Urinary bladder (tissue), 4 donors: Measurements from ENCODE around the gene FN1. TPM values are rescaled to one million over a fixed set of nuclear protein-coding genes. Genes with fewer than 3 reads are reported as not detected.

Experiments
- DNase-seq: peaks from one replicate; pipeline ENCODE4 v3.0.0-alpha.2; 2015; ENCODE audit errors: extremely low spot score
- H3K27ac ChIP-seq: one replicate; pipeline ENCODE4 v1.5.1; 2013; ENCODE audit warnings: low read depth, mild to moderate bottlenecking, moderate library complexity
- H3K36me3 ChIP-seq: one replicate; pipeline ENCODE4 v1.6.1; 2013; ENCODE audit warnings: mild to moderate bottlenecking, moderate library complexity; ENCODE audit not compliant: insufficient read depth
- H3K4me1 ChIP-seq: one replicate; pipeline ENCODE4 v1.6.1; 2013; ENCODE audit warnings: mild to moderate bottlenecking, moderate library complexity; ENCODE audit not compliant: insufficient read depth
- H3K4me3 ChIP-seq: one replicate; pipeline ENCODE4 v1.5.1; 2013; ENCODE audit warnings: low read depth, low read length
- WGBS: extraction: QIAGEN DNeasy Blood & Tissue Kit; methylation state at CpG from one replicate; pipeline ENCODE4 v1.1.7; 2013; 5-methylcytosine and 5-hydroxymethylcytosine counted together
- polyA plus RNA-seq: library from polyadenylated mRNA; stranded (reverse); fragments of 200-250 nt; gene quantifications from one replicate; pipeline ENCODE4 v1.2.3, GENCODE V29; 2013
- total RNA-seq: library from RNA; depleted of rRNA; stranded (reverse); fragments of >200 nt; gene quantifications from one replicate; pipeline ENCODE4 v1.2.3, GENCODE V29; 2014
- donor health status: healthy with polysubstance abuse.
- donor health status: healthy.

Gene FN1
- total and polyA plus RNA-seq, 2 donors, result 1,813 to 1,853 TPM

GRCh38 chr2:215401896-215402379 is 33.9 kb downstream of the FN1 start:
- Histone ChIP-seq H3K36me3 (no peaks in the 10 kb centered on the region), H3K4me1 (no peaks in the 10 kb centered on the region), H3K27ac (no peak overlapping the region), H3K4me3 (no peak overlapping the region)
- WGBS, result 56% methylated on average over 3 of the region's 3 CpGs
- no peak for DNase-seq

- Histone ChIP-seq H3K4me1 (no peaks in the 10 kb centered on the region), H3K27ac (no peak overlapping the region), H3K36me3 (no peaks in the 10 kb centered on the region), H3K4me3 (no peak overlapping the region)
- WGBS, result 76% methylated on average over 3 of the region's 3 CpGs
- DNase-seq, result no peak
Observed at GRCh38 chr2:215399067-215399716, 36.7 kb downstream of the FN1 start.

GRCh38 chr2:215397632-215398341 is 38.1 kb downstream of the FN1 start:
- 39% methylated on average over 9 of the region's 9 CpGs for WGBS

GRCh38 chr2:215396595-215397313 is 39.1 kb downstream of the FN1 start:
- Histone ChIP-seq H3K4me3 (no peak overlapping the region), H3K27ac (no peak overlapping the region), H3K4me1 (no peaks in the 10 kb centered on the region), H3K36me3 (no peaks in the 10 kb centered on the region)
- WGBS, result 35% methylated on average over 2 of the region's 2 CpGs
- DNase-seq, result no peak

More at GRCh38 chr2:215397632-215398341, 38.1 kb downstream of the FN1 start:
- H3K27ac ChIP-seq, result no peak overlapping the region
- H3K4me1 ChIP-seq, result no peaks in the 10 kb centered on the region
- DNase-seq, result no peak
- H3K4me3 ChIP-seq, result no peak overlapping the region
- no peaks in the 10 kb centered on the region for H3K36me3 ChIP-seq

GRCh38 chr2:215395687-215396460 is 40.0 kb downstream of the FN1 start:
- WGBS, result 45% methylated on average over 5 of the region's 5 CpGs
- H3K36me3 ChIP-seq, result no peaks in the 10 kb centered on the region
- DNase-seq, result no peak
- no peaks in the 10 kb centered on the region for H3K4me1 ChIP-seq
- H3K27ac ChIP-seq, result no peak overlapping the region
- no peak overlapping the region for H3K4me3 ChIP-seq

GRCh38 chr2:215394102-215394805 is 41.6 kb downstream of the FN1 start:
- WGBS, result 66% methylated on average over 7 of the region's 7 CpGs

GRCh38 chr2:215392687-215393270 is 43.1 kb downstream of the FN1 start:
- no peaks in the 10 kb centered on the region for H3K4me1 ChIP-seq
- H3K36me3 ChIP-seq, result no peaks in the 10 kb centered on the region
- no peak overlapping the region for H3K27ac ChIP-seq
- DNase-seq, result no peak
- WGBS, result 94% methylated on average over 12 of the region's 12 CpGs
- no peak overlapping the region for H3K4me3 ChIP-seq

More at GRCh38 chr2:215394102-215394805, 41.6 kb downstream of the FN1 start:
- no peak for DNase-seq
- H3K4me1 ChIP-seq, result no peaks in the 10 kb centered on the region
- H3K27ac ChIP-seq, result no peak overlapping the region
- H3K4me3 ChIP-seq, result no peak overlapping the region
- H3K36me3 ChIP-seq, result no peaks in the 10 kb centered on the region

- no peaks in the 10 kb centered on the region for H3K4me1 ChIP-seq
- H3K4me3 ChIP-seq, result no peak overlapping the region
- H3K27ac ChIP-seq, result no peak overlapping the region
- no peaks in the 10 kb centered on the region for H3K36me3 ChIP-seq
- no peak for DNase-seq
Observed at GRCh38 chr2:215392164-215392563, 43.7 kb downstream of the FN1 start.

- H3K27ac ChIP-seq, result no peak overlapping the region
- H3K4me3 ChIP-seq, result no peak overlapping the region
- H3K36me3 ChIP-seq, result no peaks in the 10 kb centered on the region
- WGBS, result 91% methylated on average over 5 of the region's 5 CpGs
- DNase-seq, result no peak
- H3K4me1 ChIP-seq, result no peaks in the 10 kb centered on the region
Observed at GRCh38 chr2:215391531-215391930, 44.3 kb downstream of the FN1 start.

- no peaks in the 10 kb centered on the region for H3K36me3 ChIP-seq
- no peak for DNase-seq
- H3K27ac ChIP-seq, result no peak overlapping the region
- WGBS, result 90% methylated on average over 2 of the region's 2 CpGs
- H3K4me3 ChIP-seq, result no peak overlapping the region
- H3K4me1 ChIP-seq, result no peaks in the 10 kb centered on the region
Observed at GRCh38 chr2:215390550-215390913, 45.3 kb downstream of the FN1 start.

- Histone ChIP-seq H3K27ac (no peak overlapping the region), H3K4me3 (no peak overlapping the region), H3K4me1 (no peaks in the 10 kb centered on the region), H3K36me3 (peaks cover 3% of the 10 kb centered on the region)
- no peak for DNase-seq
- WGBS, result 94% methylated on average over 7 of the region's 7 CpGs
Observed at GRCh38 chr2:215388002-215388728, 47.7 kb downstream of the FN1 start.

- no peak overlapping the region for H3K27ac ChIP-seq
Observed at GRCh38 chr2:215386566-215386965, 49.3 kb downstream of the FN1 start.

More at GRCh38 chr2:215386566-215386965, 49.3 kb downstream of the FN1 start:
- Histone ChIP-seq H3K4me3 (no peak overlapping the region), H3K36me3 (peaks cover 3% of the 10 kb centered on the region), H3K4me1 (no peaks in the 10 kb centered on the region)
- WGBS, result 97% methylated on average over 7 of the region's 7 CpGs
- DNase-seq, result no peak
